Gastrocnemius medialis (tissue), 4 donors: Measurements from ENCODE around the gene ADAMTS8.

ENCODE experiments used
- POLR2A ChIP-seq, 2 donors: fragments of 450-650 bp; IDR thresholded peaks; one replicate each; pipeline ENCODE4 v1.6.1; 2017; ENCODE audit warnings: antibody characterized with exemption in 2 of 2, mild to moderate bottlenecking in 2 of 2, moderate library complexity in 2 of 2
- TF ChIP-seq, protein P1 (sequence below), 5 experiments: fragments of 450-650 bp in 3 of 5; fragments of 200-600 bp in 2 of 5; sonication (generic) in 2 of 5; IDR thresholded peaks in 4 of 5; conservative IDR thresholded peaks in 1 of 5; 1 replicate in 4 of 5; 2 replicates in 1 of 5; pipeline ENCODE4 v1.5.1; 2016 to 2019; ENCODE audit warnings: antibody characterized with exemption in 5 of 5, mild to moderate bottlenecking in 3 of 5, moderate library complexity in 3 of 5

DNA sequence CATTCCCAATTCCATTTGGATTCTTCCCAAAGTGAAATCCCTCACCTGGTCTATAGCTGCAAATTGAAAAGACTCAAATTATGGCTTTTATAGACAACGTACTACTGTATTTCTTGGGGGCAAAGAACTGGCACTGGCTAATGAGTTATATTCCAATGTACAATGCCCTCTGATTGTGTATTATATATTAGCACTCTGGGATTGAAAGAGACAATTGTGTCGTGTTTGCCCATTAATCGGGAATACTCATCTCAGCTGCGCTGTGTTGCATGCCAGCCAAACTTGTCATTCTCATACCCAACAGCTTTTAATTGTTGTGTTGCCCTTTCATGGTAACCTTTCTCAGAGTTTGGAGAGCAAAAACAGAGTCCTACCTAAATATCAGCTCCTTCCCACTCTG is 58.7 kb downstream of the ADAMTS8 start:
- no peak for TF ChIP-seq POLR2A (IDR thresholded peaks at IDR 0.05)
- TF ChIP-seq, protein P1, sequence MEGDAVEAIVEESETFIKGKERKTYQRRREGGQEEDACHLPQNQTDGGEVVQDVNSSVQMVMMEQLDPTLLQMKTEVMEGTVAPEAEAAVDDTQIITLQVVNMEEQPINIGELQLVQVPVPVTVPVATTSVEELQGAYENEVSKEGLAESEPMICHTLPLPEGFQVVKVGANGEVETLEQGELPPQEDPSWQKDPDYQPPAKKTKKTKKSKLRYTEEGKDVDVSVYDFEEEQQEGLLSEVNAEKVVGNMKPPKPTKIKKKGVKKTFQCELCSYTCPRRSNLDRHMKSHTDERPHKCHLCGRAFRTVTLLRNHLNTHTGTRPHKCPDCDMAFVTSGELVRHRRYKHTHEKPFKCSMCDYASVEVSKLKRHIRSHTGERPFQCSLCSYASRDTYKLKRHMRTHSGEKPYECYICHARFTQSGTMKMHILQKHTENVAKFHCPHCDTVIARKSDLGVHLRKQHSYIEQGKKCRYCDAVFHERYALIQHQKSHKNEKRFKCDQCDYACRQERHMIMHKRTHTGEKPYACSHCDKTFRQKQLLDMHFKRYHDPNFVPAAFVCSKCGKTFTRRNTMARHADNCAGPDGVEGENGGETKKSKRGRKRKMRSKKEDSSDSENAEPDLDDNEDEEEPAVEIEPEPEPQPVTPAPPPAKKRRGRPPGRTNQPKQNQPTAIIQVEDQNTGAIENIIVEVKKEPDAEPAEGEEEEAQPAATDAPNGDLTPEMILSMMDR (IDR thresholded peaks at IDR 0.05 in 4 of 5, conservative IDR thresholded peaks at IDR 0.05 in 1 of 5), result no peak
